Liver (tissue), 3 donors: Measurements from ENCODE around the gene RRP12.

Experiments
- GABPA ChIP-seq, 2 donors: IDR thresholded peaks in 1 of 2; conservative IDR thresholded peaks in 1 of 2; 2 replicates each; pipeline ENCODE4 v1.6.1; 2016; ENCODE audit warnings: antibody characterized with exemption in 2 of 2, mild to moderate bottlenecking in 1 of 2, moderate library complexity in 1 of 2
- HNF4A ChIP-seq, 2 donors: conservative IDR thresholded peaks; 2 replicates each; pipeline ENCODE4 v1.6.1; 2016; ENCODE audit warnings: antibody characterized with exemption in 2 of 2, mild to moderate bottlenecking in 2 of 2
- RAD21 ChIP-seq, 2 donors: IDR thresholded peaks; 2 replicates each; pipeline ENCODE4 v1.6.1; 2016; ENCODE audit warnings: antibody characterized with exemption in 2 of 2, mild to moderate bottlenecking in 2 of 2
- REST ChIP-seq: IDR thresholded peaks from 2 replicates; pipeline ENCODE4 v1.6.1; 2016; ENCODE audit warnings: antibody characterized with exemption, mild to moderate bottlenecking
- RXRA ChIP-seq, 2 donors: IDR thresholded peaks; 2 replicates each; pipeline ENCODE4 v1.6.1; 2017 to 2018; ENCODE audit warnings: antibody characterized with exemption in 2 of 2, mild to moderate bottlenecking in 1 of 2
- SP1 ChIP-seq: IDR thresholded peaks from 2 replicates; pipeline ENCODE4 v1.6.1; 2018; ENCODE audit warnings: antibody characterized with exemption, mild to moderate bottlenecking
- TAF1 ChIP-seq: conservative IDR thresholded peaks from 2 replicates; pipeline ENCODE4 v1.6.1; 2016; ENCODE audit warnings: antibody characterized with exemption, mild to moderate bottlenecking
- YY1 ChIP-seq: IDR thresholded peaks from 2 replicates; pipeline ENCODE4 v1.6.1; 2016; ENCODE audit warnings: antibody characterized with exemption, mild to moderate bottlenecking
- TF ChIP-seq, protein P1 (sequence below): fragments of 150-350 bp; IDR thresholded peaks from 2 replicates; pipeline ENCODE4 v1.5.1; 2017; ENCODE audit warnings: improper control_type of control experiment, low read depth, low read length; ENCODE audit not compliant: missing input control
- TF ChIP-seq, protein P2 (sequence below): IDR thresholded peaks from 2 replicates; pipeline ENCODE4 v1.6.1; 2016; ENCODE audit warnings: antibody characterized with exemption
- donor health status: healthy.
- donor health status: healthy.

DNA sequence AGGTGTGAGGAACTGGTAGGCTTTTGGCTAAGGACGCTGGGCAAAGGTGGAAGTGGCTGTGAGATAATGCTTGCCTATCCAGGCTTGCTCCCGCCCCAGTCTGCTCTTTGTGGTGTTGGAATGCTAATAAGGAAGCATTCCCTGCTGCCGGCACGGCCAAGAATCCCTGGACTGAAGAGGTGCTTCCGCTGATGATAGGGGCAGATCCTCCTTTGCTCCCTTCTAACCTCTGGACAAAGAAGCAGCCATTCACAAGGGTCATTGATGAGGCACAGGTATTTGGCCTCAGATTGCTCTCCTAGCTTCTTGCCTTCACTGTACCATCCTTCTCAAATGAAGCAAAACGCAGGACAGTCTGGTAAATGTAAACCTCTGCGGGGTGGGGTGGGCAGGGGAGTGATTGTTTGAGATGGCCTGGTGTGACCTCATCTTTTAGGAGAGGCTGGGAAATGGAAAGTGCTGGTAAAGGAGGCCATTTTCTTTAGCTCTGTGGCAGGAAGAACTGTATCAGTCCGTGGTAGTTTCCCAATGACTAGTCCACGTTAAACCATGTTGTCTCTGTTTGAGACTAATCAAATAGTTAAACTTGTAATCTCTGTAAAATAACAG, 26.5 kb upstream of the RRP12 start:
- TF ChIP-seq, protein P1, sequence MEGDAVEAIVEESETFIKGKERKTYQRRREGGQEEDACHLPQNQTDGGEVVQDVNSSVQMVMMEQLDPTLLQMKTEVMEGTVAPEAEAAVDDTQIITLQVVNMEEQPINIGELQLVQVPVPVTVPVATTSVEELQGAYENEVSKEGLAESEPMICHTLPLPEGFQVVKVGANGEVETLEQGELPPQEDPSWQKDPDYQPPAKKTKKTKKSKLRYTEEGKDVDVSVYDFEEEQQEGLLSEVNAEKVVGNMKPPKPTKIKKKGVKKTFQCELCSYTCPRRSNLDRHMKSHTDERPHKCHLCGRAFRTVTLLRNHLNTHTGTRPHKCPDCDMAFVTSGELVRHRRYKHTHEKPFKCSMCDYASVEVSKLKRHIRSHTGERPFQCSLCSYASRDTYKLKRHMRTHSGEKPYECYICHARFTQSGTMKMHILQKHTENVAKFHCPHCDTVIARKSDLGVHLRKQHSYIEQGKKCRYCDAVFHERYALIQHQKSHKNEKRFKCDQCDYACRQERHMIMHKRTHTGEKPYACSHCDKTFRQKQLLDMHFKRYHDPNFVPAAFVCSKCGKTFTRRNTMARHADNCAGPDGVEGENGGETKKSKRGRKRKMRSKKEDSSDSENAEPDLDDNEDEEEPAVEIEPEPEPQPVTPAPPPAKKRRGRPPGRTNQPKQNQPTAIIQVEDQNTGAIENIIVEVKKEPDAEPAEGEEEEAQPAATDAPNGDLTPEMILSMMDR, result no peak
- TF ChIP-seq YY1, result no peak
- no peak for TF ChIP-seq RAD21 (IDR thresholded peaks at IDR 0.05)
- TF ChIP-seq, protein P2, sequence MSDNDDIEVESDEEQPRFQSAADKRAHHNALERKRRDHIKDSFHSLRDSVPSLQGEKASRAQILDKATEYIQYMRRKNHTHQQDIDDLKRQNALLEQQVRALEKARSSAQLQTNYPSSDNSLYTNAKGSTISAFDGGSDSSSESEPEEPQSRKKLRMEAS, result no peak
- no peak for TF ChIP-seq REST
- no peak for TF ChIP-seq RXRA (IDR thresholded peaks at IDR 0.05)
- TF ChIP-seq HNF4A (conservative IDR thresholded peaks at IDR 0.05), result peak; percentile 50 to 55
- TF ChIP-seq GABPA (IDR thresholded peaks at IDR 0.05 in 1 of 2, conservative IDR thresholded peaks at IDR 0.05 in 1 of 2), result no peak
- no peak for TF ChIP-seq TAF1
- TF ChIP-seq SP1, result no peak
